B cell (primary cell): Measurements from ENCODE around the gene BHLHE23.

Source experiments
- CTCF ChIP-seq: fragments of 200-600 bp; IDR thresholded peaks from one replicate; pipeline ENCODE4 v1.8.0; 2022; ENCODE audit warnings: antibody characterized with exemption, mild to moderate bottlenecking
- EZH2 ChIP-seq: IDR thresholded peaks from 2 replicates; pipeline ENCODE4 v1.6.1; 2012; ENCODE audit warnings: borderline replicate concordance, low read depth, mild to moderate bottlenecking, moderate library complexity, low read length; ENCODE audit not compliant: insufficient read depth, poor library complexity, severe bottlenecking

GRCh38 chr20:62961799-62962198 lies 45.0 kb downstream of the BHLHE23 start:
- TF ChIP-seq CTCF, result no peak
- TF ChIP-seq EZH2, result no peak
